Neural cell (in vitro differentiated cells): ENCODE data around the gene KCNH5. TPM values are rescaled to one million over a fixed set of nuclear protein-coding genes. Genes with fewer than 3 reads are reported as not detected.

ENCODE experiments used
- H2AFZ ChIP-seq: fragments of 200-600, 300-800 bp; sonication (generic), shearing (Covaris generic); 2 replicates; pipeline ENCODE4 v1.6.0; 2014; ENCODE audit warnings: low read depth, mild to moderate bottlenecking, antibody characterized with exemption, low read length, moderate library complexity
- H3F3A ChIP-seq: fragments of 200-600 bp; shearing (Covaris generic); 2 replicates; pipeline ENCODE4 v1.6.1; 2016; ENCODE audit warnings: mild to moderate bottlenecking, moderate library complexity, mixed read lengths, antibody characterized with exemption, low read length; ENCODE audit not compliant: insufficient read depth, poor library complexity, severe bottlenecking
- H3K27ac ChIP-seq: fragments of 200-600, 300-800 bp; sonication (generic), shearing (Covaris generic); 2 replicates; pipeline ENCODE4 v1.5.1; 2014; ENCODE audit warnings: mild to moderate bottlenecking, low read length, moderate library complexity
- H3K27me3 ChIP-seq: fragments of 300-800, 200-600 bp; sonication (generic), shearing (Covaris generic); 2 replicates; pipeline ENCODE4 v1.6.0; 2014; ENCODE audit warnings: mild to moderate bottlenecking, low read depth, low read length, moderate library complexity; ENCODE audit not compliant: insufficient read depth
- H3K36me3 ChIP-seq: fragments of 300-800, 200-600 bp; sonication (generic), shearing (Covaris generic); 2 replicates; pipeline ENCODE4 v1.5.1; 2014; ENCODE audit warnings: mild to moderate bottlenecking, antibody characterized with exemption, low read length, moderate library complexity; ENCODE audit not compliant: insufficient read depth
- H3K4me2 ChIP-seq: fragments of 300-800, 200-600 bp; sonication (generic), shearing (Covaris generic); 2 replicates; pipeline ENCODE4 v1.6.0; 2014; ENCODE audit warnings: mild to moderate bottlenecking, low read length
- H3K4me3 ChIP-seq: fragments of 300-800, 200-600 bp; sonication (generic), shearing (Covaris generic); 2 replicates; pipeline ENCODE4 v1.5.1; 2014; ENCODE audit warnings: mild to moderate bottlenecking, low read length, moderate library complexity
- H3K79me2 ChIP-seq: fragments of 200-600 bp; shearing (Covaris generic); replicated peaks from 2 replicates; pipeline ENCODE4 v1.6.0; 2014; ENCODE audit warnings: mild to moderate bottlenecking, low read length, moderate library complexity; ENCODE audit not compliant: insufficient read depth
- H3K9ac ChIP-seq: fragments of 300-800, 200-600 bp; sonication (generic), shearing (Covaris generic); 2 replicates; pipeline ENCODE4 v1.6.1; 2016; ENCODE audit warnings: mild to moderate bottlenecking, low read length, mixed read lengths
- H3K9me2 ChIP-seq: fragments of 200-600 bp; shearing (Covaris generic); 2 replicates; pipeline ENCODE4 v1.6.1; 2016; ENCODE audit warnings: mild to moderate bottlenecking, low read length, mixed read lengths; ENCODE audit not compliant: insufficient read depth
- H3K9me3 ChIP-seq: fragments of 200-600, 300-800 bp; sonication (generic), shearing (Covaris generic); 2 replicates; pipeline ENCODE4 v1.6.1; 2016; ENCODE audit warnings: mild to moderate bottlenecking, mixed run types, low read length, moderate library complexity, mixed read lengths
- H4K20me1 ChIP-seq: fragments of 200-600 bp; shearing (Covaris generic); 2 replicates; pipeline ENCODE4 v1.6.1; 2016; ENCODE audit warnings: mild to moderate bottlenecking, mixed run types; ENCODE audit not compliant: insufficient read depth
- CTCF ChIP-seq: fragments of 450-650 bp; IDR thresholded peaks from 2 replicates; pipeline ENCODE4 v1.5.1; 2014; ENCODE audit warnings: antibody characterized with exemption, mild to moderate bottlenecking, moderate library complexity; ENCODE audit not compliant: poor library complexity, severe bottlenecking
- EP300 ChIP-seq: fragments of 450-650 bp; conservative IDR thresholded peaks from 2 replicates; pipeline ENCODE4 v1.6.1; 2014; ENCODE audit warnings: antibody characterized with exemption, mild to moderate bottlenecking, moderate library complexity; ENCODE audit not compliant: poor library complexity, severe bottlenecking
- EZH2 ChIP-seq: fragments of 200-600, 300-800 bp; shearing (Covaris generic), sonication (generic); IDR thresholded peaks from 2 replicates; pipeline ENCODE4 v1.6.1; 2014; ENCODE audit warnings: antibody characterized with exemption, low read length, borderline replicate concordance, mild to moderate bottlenecking; ENCODE audit not compliant: insufficient read depth, poor library complexity, severe bottlenecking
- MXI1 ChIP-seq: fragments of 450-650 bp; conservative IDR thresholded peaks from 2 replicates; pipeline ENCODE4 v1.6.1; 2014; ENCODE audit warnings: antibody characterized with exemption, mild to moderate bottlenecking; ENCODE audit not compliant: poor library complexity, severe bottlenecking
- POLR2AphosphoS5 ChIP-seq: IDR thresholded peaks from 2 replicates; pipeline ENCODE4 v1.6.1; 2012
- RAD21 ChIP-seq: fragments of 450-650 bp; conservative IDR thresholded peaks from 2 replicates; pipeline ENCODE4 v1.6.1; 2014; ENCODE audit warnings: antibody characterized with exemption, mild to moderate bottlenecking, moderate library complexity
- REST ChIP-seq: IDR thresholded peaks from 2 replicates; pipeline ENCODE4 v1.6.1; 2012; ENCODE audit warnings: borderline replicate concordance
- SMC3 ChIP-seq: fragments of 450-650 bp; conservative IDR thresholded peaks from 2 replicates; pipeline ENCODE4 v1.6.1; 2014; ENCODE audit warnings: antibody characterized with exemption, mild to moderate bottlenecking, moderate library complexity; ENCODE audit not compliant: poor library complexity
- TAF1 ChIP-seq: IDR thresholded peaks from 2 replicates; pipeline ENCODE4 v1.6.1; 2012; ENCODE audit warnings: low read depth
- polyA plus RNA-seq: library from polyadenylated mRNA; depleted of rRNA; stranded (reverse); fragments of >200 nt; gene quantifications from 2 replicates; pipeline ENCODE4 v1.2.3, GENCODE V29; 2014

Gene KCNH5
- polyA plus RNA-seq, 1 donor from 2014 or later, result 0.95 TPM

DNA sequence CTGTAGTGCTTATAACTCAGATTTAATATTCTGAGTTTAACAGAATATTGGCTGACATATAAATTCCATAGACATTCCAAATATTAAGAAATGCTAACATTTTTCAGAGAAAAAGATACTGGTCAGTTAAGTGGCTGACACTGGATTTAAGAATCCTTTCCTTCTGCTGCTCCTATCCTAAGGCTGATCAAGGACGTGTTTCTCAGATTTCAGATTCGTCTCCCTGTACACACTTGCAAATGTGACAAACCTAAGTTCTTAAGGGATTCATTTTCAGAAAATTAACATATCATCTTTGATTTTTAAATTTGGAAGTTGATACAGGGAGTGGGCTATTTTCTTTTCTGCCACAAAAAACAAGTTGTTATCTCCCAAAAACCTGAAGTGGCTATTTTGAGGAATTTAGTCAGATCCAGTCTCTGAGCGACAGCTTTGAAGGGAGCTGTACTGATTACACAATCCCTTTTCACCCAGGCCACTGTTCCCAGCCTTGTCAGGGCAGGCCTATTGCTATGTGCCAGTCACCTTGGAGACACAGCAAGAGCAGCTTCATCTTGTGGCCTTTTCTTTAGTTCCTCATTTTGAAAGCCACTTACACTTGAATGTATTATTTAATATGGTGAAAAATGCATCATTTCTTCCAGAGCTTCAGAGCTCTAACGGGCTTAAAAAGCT lies 370.6 kb downstream of the KCNH5 start:
- Histone ChIP-seq H3K9me2 (no peaks in the 10 kb centered on the region), H3K9ac (no peak overlapping the region), H3K4me3 (no peak overlapping the region), H3K4me2 (no peak overlapping the region), H3K27ac (no peak overlapping the region), H2AFZ (no peak overlapping the region), H3K36me3 (no peaks in the 10 kb centered on the region), H3K27me3 (no peaks in the 10 kb centered on the region), H3K79me2 (no peaks in the 10 kb centered on the region), H4K20me1 (no peaks in the 10 kb centered on the region), H3K9me3 (no peaks in the 10 kb centered on the region), H3F3A (no peaks in the 10 kb centered on the region)
- no peak for TF ChIP-seq CTCF
- TF ChIP-seq EZH2, result no peak
- TF ChIP-seq REST, result no peak
- TF ChIP-seq TAF1, result no peak
- no peak for TF ChIP-seq SMC3
- no peak for TF ChIP-seq POLR2AphosphoS5
- no peak for TF ChIP-seq RAD21
- no peak for TF ChIP-seq EP300
- TF ChIP-seq MXI1, result no peak

- H3K36me3 ChIP-seq, result no peaks in the 10 kb centered on the region
- no peak overlapping the region for H3K4me3 ChIP-seq
- H3F3A ChIP-seq, result no peaks in the 10 kb centered on the region
- H3K9me3 ChIP-seq, result no peaks in the 10 kb centered on the region
- H4K20me1 ChIP-seq, result no peaks in the 10 kb centered on the region
- no peaks in the 10 kb centered on the region for H3K79me2 ChIP-seq
- no peak overlapping the region for H3K4me2 ChIP-seq
- no peak overlapping the region for H3K27ac ChIP-seq
- no peaks in the 10 kb centered on the region for H3K9me2 ChIP-seq
- no peak overlapping the region for H3K9ac ChIP-seq
- TF ChIP-seq MXI1 (no peak), REST (no peak), TAF1 (no peak), POLR2AphosphoS5 (peak; percentile 94), EZH2 (no peak), EP300 (peak; percentile 93), CTCF (no peak)
- no peak overlapping the region for H2AFZ ChIP-seq
- H3K27me3 ChIP-seq, result no peaks in the 10 kb centered on the region
Measured at GRCh38 chr14:62673014-62673755, 372.1 kb downstream of the KCNH5 start.
